Right lobe of liver (tissue), 6 donors: ENCODE results near the gene JKAMP. TPM values are rescaled to one million over a fixed set of nuclear protein-coding genes. Genes with fewer than 3 reads are reported as not detected.

Experiments used
- ATAC-seq, 4 donors: fragments of 200-7000 bp; cut with Tn5 transposase; one replicate each; pipeline ENCODE4 v1.9.1; 2020; ENCODE audit warnings: mild to moderate bottlenecking in 4 of 4, moderate library complexity in 4 of 4
- DNase-seq, 3 donors: peaks; one replicate each; pipeline ENCODE4 v3.0.0-alpha.2; 2020
- H3K27ac ChIP-seq, 3 donors: fragments of 200-600 bp; one replicate each; pipeline ENCODE4 v1.8.0; 2022
- H3K27me3 ChIP-seq, 2 donors: fragments of 200-600 bp; one replicate each; pipeline ENCODE4 v1.8.0; 2022
- H3K36me3 ChIP-seq, 4 donors: fragments of 200-600 bp; sonication (generic) in 1 of 4; one replicate each; pipeline versions ENCODE4 v1.5.1 to v1.8.0; 2017 to 2022; ENCODE audit warnings: control low read depth in 1 of 4
- H3K4me1 ChIP-seq, 4 donors: fragments of 200-600 bp; sonication (generic) in 1 of 4; one replicate each; pipeline versions ENCODE4 v1.5.1 to v1.8.0; 2017 to 2022; ENCODE audit warnings: control low read depth in 1 of 4
- H3K4me3 ChIP-seq, 3 donors: fragments of 200-600 bp; one replicate each; pipeline ENCODE4 v1.8.0; 2022
- H3K9me3 ChIP-seq, 4 donors: fragments of 200-600 bp; sonication (generic) in 1 of 4; one replicate each; pipeline versions ENCODE4 v1.5.1 to v1.8.0; 2017 to 2022; ENCODE audit warnings: control low read depth in 1 of 4
- POLR2A ChIP-seq: fragments of 450-650 bp; IDR thresholded peaks from one replicate; pipeline ENCODE4 v1.6.1; 2017; ENCODE audit warnings: antibody characterized with exemption, mild to moderate bottlenecking
- WGBS: methylation state at CpG from one replicate; pipeline ENCODE4 v1.1.6; 2018; ENCODE audit warnings: low coverage, low lambda C conversion rate; ENCODE audit not compliant: insufficient coverage; ENCODE audit errors: missing lambda C conversion rate; 5-methylcytosine and 5-hydroxymethylcytosine counted together
- intact Hi-C, 2 donors: fragments of 100-400 bp; cut with DNase I; formaldehyde crosslinking; loops; one replicate each; pipeline versions ENCODE4 v1.11.2 to v1.14.1; 2022
- total RNA-seq, 6 experiments: library from RNA; depleted of rRNA in 2 of 6; stranded (reverse); fragments of >200 nt in 2 of 6; fragmentation: NEBNext Ultra II Directional in 3 of 6; extraction: Animal tissue kit (Norgen Biotek cat#: 25700) in 3 of 6; gene quantifications; one replicate each; pipeline versions ENCODE4 v1.1.0 to v1.2.4, GENCODE V29; 2016 to 2023
- TF ChIP-seq, protein P1 (sequence below), 4 donors: fragments of 200-600 bp in 3 of 4; fragments of 450-650 bp in 1 of 4; IDR thresholded peaks; one replicate each; pipeline versions ENCODE4 v1.5.1 to v1.8.0; 2016 to 2022; ENCODE audit warnings: antibody characterized with exemption in 4 of 4, mild to moderate bottlenecking in 2 of 4
- donor health status: DM: no; HTN: yes; CAD: no.
- donor health status: DM: no; HTN: no; CAD: no.
- donor health status: DM: no; HTN: no; CAD: no.
- donor health status: DM: no; HTN: yes; CAD: no.
- donor health status: DM: no; HTN: yes; CAD: no.

Gene JKAMP
- total RNA-seq, 6 experiments from 2014 or later: 15.3 to 32.3 (median 16.1) TPM

DNA sequence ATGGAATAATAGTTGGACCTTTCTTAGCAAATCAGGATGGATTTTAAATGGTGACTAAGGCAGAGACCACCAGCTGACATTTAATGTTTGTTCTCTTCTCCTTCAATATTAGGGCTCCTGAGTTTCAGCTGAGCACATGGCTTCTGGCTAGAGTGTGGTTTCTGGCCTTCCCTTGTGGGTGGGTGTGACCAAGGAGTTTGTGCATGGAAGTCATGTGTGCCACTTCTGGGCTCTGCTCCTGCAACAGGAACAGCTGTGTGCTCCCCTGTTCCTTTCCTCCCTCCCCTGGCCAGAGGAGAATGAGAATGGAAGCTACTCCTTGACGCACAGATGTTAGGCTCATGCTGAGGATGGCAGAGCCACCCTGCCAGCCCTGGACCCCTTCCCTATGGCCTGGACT, 48.1 kb downstream of the JKAMP start:
- TF ChIP-seq POLR2A: no peak
- TF ChIP-seq, protein P1, sequence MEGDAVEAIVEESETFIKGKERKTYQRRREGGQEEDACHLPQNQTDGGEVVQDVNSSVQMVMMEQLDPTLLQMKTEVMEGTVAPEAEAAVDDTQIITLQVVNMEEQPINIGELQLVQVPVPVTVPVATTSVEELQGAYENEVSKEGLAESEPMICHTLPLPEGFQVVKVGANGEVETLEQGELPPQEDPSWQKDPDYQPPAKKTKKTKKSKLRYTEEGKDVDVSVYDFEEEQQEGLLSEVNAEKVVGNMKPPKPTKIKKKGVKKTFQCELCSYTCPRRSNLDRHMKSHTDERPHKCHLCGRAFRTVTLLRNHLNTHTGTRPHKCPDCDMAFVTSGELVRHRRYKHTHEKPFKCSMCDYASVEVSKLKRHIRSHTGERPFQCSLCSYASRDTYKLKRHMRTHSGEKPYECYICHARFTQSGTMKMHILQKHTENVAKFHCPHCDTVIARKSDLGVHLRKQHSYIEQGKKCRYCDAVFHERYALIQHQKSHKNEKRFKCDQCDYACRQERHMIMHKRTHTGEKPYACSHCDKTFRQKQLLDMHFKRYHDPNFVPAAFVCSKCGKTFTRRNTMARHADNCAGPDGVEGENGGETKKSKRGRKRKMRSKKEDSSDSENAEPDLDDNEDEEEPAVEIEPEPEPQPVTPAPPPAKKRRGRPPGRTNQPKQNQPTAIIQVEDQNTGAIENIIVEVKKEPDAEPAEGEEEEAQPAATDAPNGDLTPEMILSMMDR (IDR thresholded peaks at IDR 0.05): no peak
- Histone ChIP-seq H3K36me3 (peaks cover 0 to 1% (median 0%) of the 10 kb centered on the region in 4 donors), H3K4me3 (no peak overlapping the region), H3K27me3 (no peaks in the 10 kb centered on the region), H3K4me1 (no peaks in the 10 kb centered on the region), H3K9me3 (peaks cover 0 to 6% (median 0%) of the 10 kb centered on the region in 4 donors), H3K27ac (no peak overlapping the region)
- DNase-seq (no peak), ATAC-seq (no peak)
- intact Hi-C loops: no loop called here
- 100% methylated on average over 1 of the region's 1 CpG for WGBS

- H3K4me3 ChIP-seq: no peak overlapping the region
- H3K4me1 ChIP-seq: no peaks in the 10 kb centered on the region
- ATAC-seq (no peak), DNase-seq (no peak)
- no peaks in the 10 kb centered on the region for H3K36me3 ChIP-seq
- no peaks in the 10 kb centered on the region for H3K27me3 ChIP-seq
- WGBS: 66% methylated on average over 7 of the region's 7 CpGs
- no peaks in the 10 kb centered on the region for H3K9me3 ChIP-seq
- intact Hi-C loops: no loop called here
- TF ChIP-seq, protein P1 (IDR thresholded peaks at IDR 0.05): no peak
- TF ChIP-seq POLR2A: no peak
- H3K27ac ChIP-seq: no peak overlapping the region
Observed at GRCh38 chr14:59534361-59534987, 50.2 kb downstream of the JKAMP start.

DNA sequence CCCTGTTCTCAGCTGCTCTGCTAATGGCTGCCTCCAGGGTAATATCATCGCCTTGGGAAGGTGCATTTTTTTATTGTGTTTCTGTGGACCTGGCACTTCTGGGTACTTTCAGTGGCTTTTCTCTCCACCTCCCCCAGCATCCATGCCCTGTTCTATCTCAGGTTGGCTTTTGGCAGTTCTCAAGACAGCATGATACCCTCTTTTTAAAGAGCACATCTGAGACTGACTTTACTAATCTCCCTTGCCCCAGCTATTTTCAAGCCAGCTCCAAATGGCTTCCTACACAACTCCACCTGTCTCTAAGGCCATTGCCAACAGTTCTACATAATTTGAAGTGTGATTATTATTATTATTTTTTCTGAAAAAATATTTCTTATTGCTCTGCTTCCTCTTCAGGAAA, 53.2 kb downstream of the JKAMP start:
- no peak for TF ChIP-seq POLR2A
- TF ChIP-seq, protein P1 (IDR thresholded peaks at IDR 0.05): no peak
- H3K9me3 ChIP-seq: no peaks in the 10 kb centered on the region
- H3K27ac ChIP-seq: no peak overlapping the region
- H3K36me3 ChIP-seq: no peaks in the 10 kb centered on the region
- no peak for ATAC-seq
- no peaks in the 10 kb centered on the region for H3K27me3 ChIP-seq
- WGBS: 50% methylated on average over 1 of the region's 1 CpG
- intact Hi-C loops: no loop called here
- no peaks in the 10 kb centered on the region for H3K4me1 ChIP-seq
- no peak overlapping the region for H3K4me3 ChIP-seq
- DNase-seq: no peak

- no peak for ATAC-seq
- Histone ChIP-seq H3K27me3 (no peaks in the 10 kb centered on the region), H3K27ac (no peak overlapping the region), H3K4me1 (no peaks in the 10 kb centered on the region), H3K36me3 (no peaks in the 10 kb centered on the region), H3K4me3 (no peak overlapping the region), H3K9me3 (no peaks in the 10 kb centered on the region)
- intact Hi-C loops: no loop called here
- TF ChIP-seq, protein P1 (IDR thresholded peaks at IDR 0.05): no peak
- no peak for TF ChIP-seq POLR2A
- WGBS: 77% methylated on average over 4 of the region's 4 CpGs
- DNase-seq: no peak
Observed at GRCh38 chr14:59538936-59539335, 54.6 kb downstream of the JKAMP start.
